Keratinocyte (primary cell): ENCODE measurements around the gene DMBX1.

Experiments used
- EZH2 ChIP-seq: IDR thresholded peaks from one replicate; pipeline ENCODE4 v1.6.1; 2012; ENCODE audit warnings: inconsistent platforms, mild to moderate bottlenecking, low read length, moderate library complexity
- TF ChIP-seq, protein P1 (sequence below), 3 experiments: IDR thresholded peaks in 1 of 3; conservative IDR thresholded peaks in 1 of 3; optimal IDR thresholded peaks in 1 of 3; 2 replicates in 2 of 3; 3 replicates in 1 of 3; pipeline versions ENCODE3 to v1.5.1; 2011; ENCODE audit warnings: low read length in 3 of 3, mild to moderate bottlenecking in 3 of 3, moderate library complexity in 2 of 3, control low read depth in 1 of 3, inconsistent platforms in 1 of 3; ENCODE audit not compliant: insufficient read depth in 2 of 3; ENCODE audit errors: extremely low read depth in 1 of 3

DNA sequence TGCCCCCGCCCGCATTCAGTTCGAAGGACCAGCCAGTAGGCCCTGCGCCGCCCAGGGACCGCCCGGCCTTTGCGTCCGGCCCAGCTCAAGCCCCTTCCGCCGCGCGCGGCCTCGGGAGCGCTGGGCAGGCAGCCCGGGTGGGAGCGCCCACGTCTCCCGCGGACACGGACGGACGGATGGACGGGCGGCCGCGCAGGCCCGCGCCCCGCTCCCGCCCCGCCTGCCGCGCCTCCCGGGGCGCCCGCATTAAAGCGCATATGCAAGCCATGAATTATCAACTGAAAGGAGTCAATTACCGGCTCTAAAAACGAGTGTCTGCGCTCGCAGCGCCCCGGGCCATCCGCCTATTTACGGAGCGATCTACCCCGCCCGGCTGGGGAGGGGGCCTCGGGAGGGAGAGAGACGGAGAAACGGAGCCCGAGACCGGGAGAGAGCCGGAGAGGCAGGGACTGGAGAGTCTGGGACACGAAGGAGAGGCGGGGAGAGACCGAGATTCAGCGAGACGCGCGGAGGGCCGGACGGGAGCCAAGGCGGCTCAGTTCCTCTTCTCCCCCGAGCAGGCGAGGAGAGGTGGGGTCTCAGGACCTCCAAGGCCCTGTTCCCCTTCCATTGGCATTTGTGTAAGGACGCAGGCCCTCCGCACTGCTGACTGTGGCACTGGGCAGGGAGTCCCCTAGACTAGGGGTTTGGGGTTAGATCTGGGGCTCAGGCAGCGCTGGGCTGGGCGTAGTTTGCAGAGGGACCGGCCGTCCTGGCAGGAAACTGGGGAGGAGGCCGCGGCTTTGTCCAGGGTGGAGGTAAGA, 41.3 kb upstream of the DMBX1 start:
- TF ChIP-seq, protein P1, sequence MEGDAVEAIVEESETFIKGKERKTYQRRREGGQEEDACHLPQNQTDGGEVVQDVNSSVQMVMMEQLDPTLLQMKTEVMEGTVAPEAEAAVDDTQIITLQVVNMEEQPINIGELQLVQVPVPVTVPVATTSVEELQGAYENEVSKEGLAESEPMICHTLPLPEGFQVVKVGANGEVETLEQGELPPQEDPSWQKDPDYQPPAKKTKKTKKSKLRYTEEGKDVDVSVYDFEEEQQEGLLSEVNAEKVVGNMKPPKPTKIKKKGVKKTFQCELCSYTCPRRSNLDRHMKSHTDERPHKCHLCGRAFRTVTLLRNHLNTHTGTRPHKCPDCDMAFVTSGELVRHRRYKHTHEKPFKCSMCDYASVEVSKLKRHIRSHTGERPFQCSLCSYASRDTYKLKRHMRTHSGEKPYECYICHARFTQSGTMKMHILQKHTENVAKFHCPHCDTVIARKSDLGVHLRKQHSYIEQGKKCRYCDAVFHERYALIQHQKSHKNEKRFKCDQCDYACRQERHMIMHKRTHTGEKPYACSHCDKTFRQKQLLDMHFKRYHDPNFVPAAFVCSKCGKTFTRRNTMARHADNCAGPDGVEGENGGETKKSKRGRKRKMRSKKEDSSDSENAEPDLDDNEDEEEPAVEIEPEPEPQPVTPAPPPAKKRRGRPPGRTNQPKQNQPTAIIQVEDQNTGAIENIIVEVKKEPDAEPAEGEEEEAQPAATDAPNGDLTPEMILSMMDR (optimal IDR thresholded peaks at IDR 0.05 in 1 of 3, IDR thresholded peaks at IDR 0.05 in 1 of 3, conservative IDR thresholded peaks at IDR 0.05 in 1 of 3; ENCODE audit: extremely low read depth in 1 of 3, insufficient read depth in 2 of 3, low read length in 3 of 3), result no peak
- TF ChIP-seq EZH2, result peak; percentile 81
